ENCODE measurements around the gene AZGP1.
"Not testable (repeated sequence)": the region's sequence is repeated elsewhere in the genome, so short reads cannot be mapped to it uniquely, and the experiment has no call there.

The AZGP1 gene

DNA sequence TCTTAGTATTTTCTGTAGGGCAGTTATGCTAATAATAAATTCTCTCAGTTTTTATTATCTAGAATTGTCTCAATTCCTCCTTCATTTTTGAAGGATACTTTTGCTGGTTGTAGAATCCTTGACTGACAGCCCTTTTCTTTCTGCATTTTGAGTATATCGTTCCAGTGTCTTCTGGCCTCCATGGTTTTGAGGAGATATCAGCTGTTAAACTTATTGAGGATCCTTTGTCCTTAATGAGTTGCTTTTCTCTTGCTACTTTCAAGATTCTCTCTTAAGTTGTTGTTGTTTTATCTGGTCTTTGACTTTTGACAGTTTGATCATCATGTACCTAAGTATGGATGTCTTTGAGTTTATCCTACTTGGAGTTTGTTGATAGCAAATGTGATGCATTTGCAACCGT lies 37.5 kb downstream of the AZGP1 start:
- Histone ChIP-seq H3K4me3 (ENCODE audit: low read length) (no peak overlapping the region), H3K36me3 (ENCODE audit: control insufficient read depth, insufficient read depth, low read length) (no peaks in the 10 kb centered on the region), H3K9ac (ENCODE audit: low read length) (no peak overlapping the region), H3K9me3 (ENCODE audit: control insufficient read depth, low read length) (no peaks in the 10 kb centered on the region), H3K4me1 (ENCODE audit: control insufficient read depth, insufficient read depth, low read length) (no peaks in the 10 kb centered on the region), H3K27me3 (ENCODE audit: control insufficient read depth, insufficient read depth, low read length) (no peaks in the 10 kb centered on the region)

DNA sequence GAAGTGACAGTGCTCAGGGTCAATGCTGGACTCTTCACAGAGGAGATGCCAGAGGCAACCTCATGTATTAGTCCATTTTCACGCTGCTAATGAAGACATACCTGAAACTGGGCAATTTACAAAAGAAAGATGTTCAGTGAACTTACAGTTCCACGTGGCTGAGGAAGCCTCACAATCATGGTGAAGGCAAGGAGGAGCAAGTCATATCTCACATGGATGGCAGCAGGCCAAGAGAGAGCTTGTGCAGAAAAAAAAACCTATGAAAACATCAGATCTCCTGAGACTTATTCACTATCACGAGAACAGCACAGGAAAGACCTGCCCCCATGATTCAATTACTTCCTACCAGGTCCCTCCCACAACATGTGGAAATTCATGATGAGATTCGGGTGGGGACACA lies 40.8 kb downstream of the AZGP1 start:
- H3K27me3 ChIP-seq (ENCODE audit: control insufficient read depth, insufficient read depth, low read length): not testable (repeated sequence)

GRCh38 chr7:99930376-99930775 lies 45.5 kb downstream of the AZGP1 start:
- Histone ChIP-seq H3K4me1 (ENCODE audit: control insufficient read depth, insufficient read depth, low read length) (peaks cover 3% of the 10 kb centered on the region), H3K4me3 (ENCODE audit: low read length) (no peak overlapping the region), H3K36me3 (ENCODE audit: control insufficient read depth, insufficient read depth, low read length) (no peaks in the 10 kb centered on the region), H3K9ac (ENCODE audit: low read length) (no peak overlapping the region), H3K9me3 (ENCODE audit: control insufficient read depth, low read length) (no peaks in the 10 kb centered on the region), H3K27me3 (ENCODE audit: control insufficient read depth, insufficient read depth, low read length) (peaks cover 25% of the 10 kb centered on the region)

More for the DNA sequence above, 40.8 kb downstream of the AZGP1 start:
- H3K36me3 ChIP-seq (ENCODE audit: control insufficient read depth, insufficient read depth, low read length); H3K4me3 ChIP-seq (ENCODE audit: low read length); H3K9me3 ChIP-seq (ENCODE audit: control insufficient read depth, low read length); H3K9ac ChIP-seq (ENCODE audit: low read length); H3K4me1 ChIP-seq (ENCODE audit: control insufficient read depth, insufficient read depth, low read length): not testable (repeated sequence)

GRCh38 chr7:99929730-99930053 lies 46.1 kb downstream of the AZGP1 start:
- no peak overlapping the region for H3K9ac ChIP-seq (ENCODE audit: low read length)
- no peaks in the 10 kb centered on the region for H3K9me3 ChIP-seq (ENCODE audit: control insufficient read depth, low read length)
- H3K4me3 ChIP-seq (ENCODE audit: low read length): no peak overlapping the region
- H3K4me1 ChIP-seq (ENCODE audit: control insufficient read depth, insufficient read depth, low read length): peaks cover 3% of the 10 kb centered on the region
- H3K36me3 ChIP-seq (ENCODE audit: control insufficient read depth, insufficient read depth, low read length): no peaks in the 10 kb centered on the region
- H3K27me3 ChIP-seq (ENCODE audit: control insufficient read depth, insufficient read depth, low read length): peaks cover 25% of the 10 kb centered on the region

GRCh38 chr7:99928994-99929729 lies 46.7 kb downstream of the AZGP1 start, which contains the start of gene GJC3:
GJC3 (minus strand) TSS chr7:99929620; CDS start chr7:99929620, 0 bp downstream.
- Histone ChIP-seq H3K36me3 (ENCODE audit: control insufficient read depth, insufficient read depth, low read length) (no peaks in the 10 kb centered on the region), H3K27me3 (ENCODE audit: control insufficient read depth, insufficient read depth, low read length) (peaks cover 25% of the 10 kb centered on the region), H3K4me3 (ENCODE audit: low read length) (no peak within 1 kb of the TSS), H3K9me3 (ENCODE audit: control insufficient read depth, low read length) (no peaks in the 10 kb centered on the region), H3K4me1 (ENCODE audit: control insufficient read depth, insufficient read depth, low read length) (peaks cover 3% of the 10 kb centered on the region), H3K9ac (ENCODE audit: low read length) (no peak within 1 kb of the TSS)

DNA sequence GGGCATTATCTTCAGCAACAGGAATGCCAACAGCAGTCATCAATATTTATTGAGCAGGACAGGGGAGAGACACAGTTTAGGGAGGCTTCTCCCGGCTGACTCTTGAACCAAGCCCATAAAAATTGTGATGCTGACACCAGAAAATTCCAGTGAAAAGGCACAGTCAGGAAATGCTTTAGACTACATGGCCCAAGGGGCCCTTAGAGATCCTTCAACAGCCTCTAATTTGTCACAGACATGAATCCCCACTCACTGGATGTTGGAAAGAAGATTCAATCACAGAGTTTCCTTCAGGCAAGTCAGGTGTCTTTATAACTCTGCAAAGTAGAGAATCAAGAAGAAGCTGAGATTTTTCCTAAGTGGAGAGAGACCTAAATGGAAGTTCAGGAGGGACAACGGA lies 47.6 kb downstream of the AZGP1 start:
- H3K27me3 ChIP-seq (ENCODE audit: control insufficient read depth, insufficient read depth, low read length): peaks cover 24% of the 10 kb centered on the region
- no peaks in the 10 kb centered on the region for H3K36me3 ChIP-seq (ENCODE audit: control insufficient read depth, insufficient read depth, low read length)
- H3K9me3 ChIP-seq (ENCODE audit: control insufficient read depth, low read length): no peaks in the 10 kb centered on the region
- H3K9ac ChIP-seq (ENCODE audit: low read length): no peak overlapping the region
- no peak overlapping the region for H3K4me3 ChIP-seq (ENCODE audit: low read length)
- peaks cover 3% of the 10 kb centered on the region for H3K4me1 ChIP-seq (ENCODE audit: control insufficient read depth, insufficient read depth, low read length)

GRCh38 chr7:99927536-99927935 lies 48.3 kb downstream of the AZGP1 start:
- no peak overlapping the region for H3K4me3 ChIP-seq (ENCODE audit: low read length)
- peaks cover 3% of the 10 kb centered on the region for H3K4me1 ChIP-seq (ENCODE audit: control insufficient read depth, insufficient read depth, low read length)
- H3K9me3 ChIP-seq (ENCODE audit: control insufficient read depth, low read length): no peaks in the 10 kb centered on the region
- peaks cover 19% of the 10 kb centered on the region for H3K27me3 ChIP-seq (ENCODE audit: control insufficient read depth, insufficient read depth, low read length)
- no peak overlapping the region for H3K9ac ChIP-seq (ENCODE audit: low read length)
- H3K36me3 ChIP-seq (ENCODE audit: control insufficient read depth, insufficient read depth, low read length): no peaks in the 10 kb centered on the region

DNA sequence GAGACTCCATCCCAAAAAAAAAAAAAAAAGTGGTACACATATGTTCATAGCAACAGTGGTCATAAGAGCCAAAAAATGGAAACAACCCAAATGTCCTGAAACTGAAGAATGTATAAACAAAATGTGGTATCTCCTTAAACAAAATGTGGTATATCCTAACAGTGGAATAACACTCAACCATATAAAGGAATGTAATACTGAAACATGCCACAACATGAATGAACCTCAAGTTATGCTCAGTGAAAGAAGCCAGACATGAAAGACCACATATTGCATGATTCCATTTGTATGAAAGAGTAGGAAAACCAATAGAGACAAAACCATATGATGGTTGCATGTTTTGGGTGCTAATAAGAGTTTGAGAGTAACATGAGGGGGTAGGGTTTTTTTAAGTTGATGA lies 49.5 kb downstream of the AZGP1 start:
- Histone ChIP-seq H3K36me3 (ENCODE audit: control insufficient read depth, insufficient read depth, low read length) (no peaks in the 10 kb centered on the region), H3K4me3 (ENCODE audit: low read length) (no peak overlapping the region), H3K4me1 (ENCODE audit: control insufficient read depth, insufficient read depth, low read length) (peaks cover 3% of the 10 kb centered on the region), H3K27me3 (ENCODE audit: control insufficient read depth, insufficient read depth, low read length) (peaks cover 19% of the 10 kb centered on the region), H3K9ac (ENCODE audit: low read length) (no peak overlapping the region), H3K9me3 (ENCODE audit: control insufficient read depth, low read length) (no peaks in the 10 kb centered on the region)

DNA sequence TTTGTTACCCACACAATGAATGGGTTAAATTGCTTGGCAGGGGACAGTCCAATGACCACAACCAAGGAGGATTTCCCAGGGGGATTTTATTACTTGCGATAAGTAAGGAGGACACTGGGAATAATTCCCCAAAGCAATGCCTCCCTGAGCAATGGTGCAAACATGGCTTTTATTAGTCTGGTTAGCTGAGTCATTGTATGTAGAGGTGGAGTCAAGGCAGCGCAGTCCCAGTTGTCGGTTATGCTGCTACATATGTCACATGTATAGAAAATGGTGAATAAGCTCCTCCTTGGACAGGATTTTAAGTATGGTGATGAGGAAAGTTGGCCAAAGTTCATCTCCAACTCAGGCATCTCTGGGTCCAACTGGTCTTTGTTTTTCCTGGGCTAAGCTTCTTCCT lies 52.6 kb downstream of the AZGP1 start:
- no peak overlapping the region for H3K4me3 ChIP-seq (ENCODE audit: low read length)
- no peaks in the 10 kb centered on the region for H3K36me3 ChIP-seq (ENCODE audit: control insufficient read depth, insufficient read depth, low read length)
- H3K9ac ChIP-seq (ENCODE audit: low read length): no peak overlapping the region
- H3K9me3 ChIP-seq (ENCODE audit: control insufficient read depth, low read length): no peaks in the 10 kb centered on the region
- H3K4me1 ChIP-seq (ENCODE audit: control insufficient read depth, insufficient read depth, low read length): peaks cover 10% of the 10 kb centered on the region
- peaks cover 10% of the 10 kb centered on the region for H3K27me3 ChIP-seq (ENCODE audit: control insufficient read depth, insufficient read depth, low read length)

GRCh38 chr7:99920149-99920548 lies 55.7 kb downstream of the AZGP1 start:
- peak overlapping the region; percentile 80 for H3K4me3 ChIP-seq (ENCODE audit: low read length)
- H3K27me3 ChIP-seq (ENCODE audit: control insufficient read depth, insufficient read depth, low read length): no peaks in the 10 kb centered on the region
- H3K36me3 ChIP-seq (ENCODE audit: control insufficient read depth, insufficient read depth, low read length): peaks cover 11% of the 10 kb centered on the region
- no peaks in the 10 kb centered on the region for H3K9me3 ChIP-seq (ENCODE audit: control insufficient read depth, low read length)
- H3K9ac ChIP-seq (ENCODE audit: low read length): peak overlapping the region; percentile 78
- peaks cover 26% of the 10 kb centered on the region for H3K4me1 ChIP-seq (ENCODE audit: control insufficient read depth, insufficient read depth, low read length)

DNA sequence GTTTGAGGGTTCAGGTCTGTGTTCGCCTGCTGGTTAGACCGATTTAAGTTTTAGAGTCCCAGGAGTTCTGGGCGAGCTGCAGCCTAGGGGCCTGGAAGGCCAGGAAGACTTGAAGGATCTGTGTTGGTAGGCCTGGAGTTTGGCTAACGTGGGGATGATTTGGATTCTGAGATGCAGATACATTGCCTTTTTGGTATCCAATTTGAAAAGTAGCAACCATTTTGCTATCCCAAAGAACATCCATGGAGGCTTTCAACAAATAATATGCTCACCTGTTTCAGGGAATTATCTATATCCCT lies 56.1 kb downstream of the AZGP1 start:
- Histone ChIP-seq H3K4me3 (ENCODE audit: low read length) (peak overlapping the region; percentile 80), H3K4me1 (ENCODE audit: control insufficient read depth, insufficient read depth, low read length) (peaks cover 26% of the 10 kb centered on the region), H3K36me3 (ENCODE audit: control insufficient read depth, insufficient read depth, low read length) (peaks cover 11% of the 10 kb centered on the region), H3K27me3 (ENCODE audit: control insufficient read depth, insufficient read depth, low read length) (no peaks in the 10 kb centered on the region), H3K9me3 (ENCODE audit: control insufficient read depth, low read length) (no peaks in the 10 kb centered on the region), H3K9ac (ENCODE audit: low read length) (peak overlapping the region; percentile 78)

DNA sequence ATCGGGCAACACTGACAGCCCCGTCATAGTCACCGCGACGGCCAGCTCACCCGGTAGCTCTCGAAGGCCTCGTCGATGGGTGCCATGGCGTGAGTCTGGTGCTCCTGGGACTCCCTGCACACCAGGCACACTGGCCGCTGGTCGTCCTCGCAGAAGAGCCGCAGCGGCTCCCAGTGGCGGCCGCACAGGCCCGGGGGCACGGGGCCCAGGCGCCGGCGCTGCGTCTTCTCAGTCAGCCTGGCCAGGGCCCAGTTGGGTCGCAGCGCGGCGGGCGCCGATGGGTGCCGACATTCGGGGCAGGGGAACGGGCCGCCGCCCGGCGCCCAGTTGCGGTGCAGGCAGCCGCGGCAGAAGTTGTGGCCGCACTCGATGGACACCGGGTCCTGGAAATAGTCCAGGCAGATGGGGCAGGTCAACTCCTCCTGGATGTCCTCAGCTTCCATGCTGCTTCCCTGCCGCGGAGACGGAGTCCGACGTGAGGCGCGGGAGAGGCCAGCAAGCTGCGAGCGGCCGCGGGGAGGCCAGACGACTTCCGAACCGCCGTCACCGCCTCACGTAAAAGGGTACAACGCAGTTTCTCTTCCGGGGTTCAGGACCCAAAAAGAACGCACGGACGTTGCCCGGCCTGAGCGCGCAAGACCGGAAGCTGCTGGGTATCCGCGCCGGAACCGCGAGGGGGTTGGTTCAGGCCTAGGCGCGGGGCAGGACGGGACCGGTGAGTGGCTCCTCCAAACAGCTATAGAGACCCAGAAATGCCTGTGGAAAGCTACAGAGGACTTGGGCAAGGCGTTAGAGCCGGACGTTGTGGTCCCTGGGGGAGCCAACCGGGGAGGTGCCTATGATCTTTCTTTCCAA lies 56.6 kb downstream of the AZGP1 start, which contains the start of gene TRIM4:
Gene TRIM4 (minus strand): TSS at position 572 of the 855 bp plus-strand sequence. CDS start 129 bp downstream, at position 443.
- no peaks in the 10 kb centered on the region for H3K27me3 ChIP-seq (ENCODE audit: control insufficient read depth, insufficient read depth, low read length)
- no peaks in the 10 kb centered on the region for H3K9me3 ChIP-seq (ENCODE audit: control insufficient read depth, low read length)
- H3K4me1 ChIP-seq (ENCODE audit: control insufficient read depth, insufficient read depth, low read length): peaks cover 26% of the 10 kb centered on the region
- H3K9ac ChIP-seq (ENCODE audit: low read length): peak within 1 kb of the TSS; percentile 78
- peaks cover 11% of the 10 kb centered on the region for H3K36me3 ChIP-seq (ENCODE audit: control insufficient read depth, insufficient read depth, low read length)
- H3K4me3 ChIP-seq (ENCODE audit: low read length): peak within 1 kb of the TSS; percentile 80

Data from mucosa of stomach (tissue), 1 donor.